Cardiac fibroblast (primary cell): ENCODE measurements around the gene ASB1.
A peak's percentile ranks its signal among the peaks of the same experiment; 100 is the strongest.

Source experiments
- DNase-seq, 2 donors: peaks; one replicate each; pipeline versions ENCODE4 v3.0.0 to v3.0.0-alpha.2; 2010; ENCODE audit warnings: low read depth in 2 of 2
- H3K4me3 ChIP-seq, 2 donors: replicated peaks in 1 of 2; 1 replicate in 1 of 2; 2 replicates in 1 of 2; pipeline ENCODE4 v1.5.1; 2011; ENCODE audit warnings: low read depth in 2 of 2, low read length in 2 of 2, mild to moderate bottlenecking in 2 of 2, moderate library complexity in 1 of 2
- CTCF ChIP-seq: IDR thresholded peaks from one replicate; pipeline ENCODE4 v1.5.1; 2011; ENCODE audit warnings: low read depth, mild to moderate bottlenecking, low read length, inconsistent platforms

The ASB1 gene

DNA sequence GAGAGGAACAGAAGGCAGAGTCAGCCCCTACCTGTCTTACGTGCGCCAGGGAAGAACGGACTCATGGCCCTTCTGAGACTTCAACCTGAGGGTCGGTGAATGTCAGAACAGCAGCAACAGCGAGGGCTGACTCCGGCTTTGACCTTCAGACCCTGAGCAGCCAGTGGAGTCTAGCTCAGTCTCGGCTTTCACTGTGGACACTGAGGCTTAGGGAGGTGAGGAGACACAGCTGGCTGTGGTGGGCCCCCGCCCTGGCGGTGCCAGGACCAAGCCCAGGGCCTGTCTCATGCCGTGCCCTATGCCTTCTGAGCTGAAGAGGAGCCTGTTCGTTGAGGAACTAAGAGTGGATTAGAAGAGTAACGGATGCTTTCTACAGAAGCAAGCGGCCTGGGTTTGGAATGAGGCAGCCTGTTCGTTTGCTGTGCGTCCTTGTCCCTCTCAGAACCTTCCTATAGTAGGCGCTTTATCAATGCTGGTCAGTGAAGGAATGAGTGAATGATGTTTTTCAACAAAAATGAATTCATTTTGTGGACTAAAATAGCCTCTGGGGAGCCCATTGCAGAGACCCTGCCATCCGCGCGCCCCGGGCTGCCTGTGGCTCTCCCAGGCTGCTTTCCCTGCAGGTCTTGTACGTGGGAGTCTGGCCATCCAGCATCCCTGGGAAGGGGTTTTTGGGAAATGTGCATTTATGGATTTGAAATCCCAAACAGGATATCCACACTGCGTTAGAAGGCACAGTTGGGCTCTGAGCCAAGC lies 38.9 kb downstream of the ASB1 start:
- no peak for DNase-seq
- no peak overlapping the region for H3K4me3 ChIP-seq
- TF ChIP-seq CTCF: no peak

DNA sequence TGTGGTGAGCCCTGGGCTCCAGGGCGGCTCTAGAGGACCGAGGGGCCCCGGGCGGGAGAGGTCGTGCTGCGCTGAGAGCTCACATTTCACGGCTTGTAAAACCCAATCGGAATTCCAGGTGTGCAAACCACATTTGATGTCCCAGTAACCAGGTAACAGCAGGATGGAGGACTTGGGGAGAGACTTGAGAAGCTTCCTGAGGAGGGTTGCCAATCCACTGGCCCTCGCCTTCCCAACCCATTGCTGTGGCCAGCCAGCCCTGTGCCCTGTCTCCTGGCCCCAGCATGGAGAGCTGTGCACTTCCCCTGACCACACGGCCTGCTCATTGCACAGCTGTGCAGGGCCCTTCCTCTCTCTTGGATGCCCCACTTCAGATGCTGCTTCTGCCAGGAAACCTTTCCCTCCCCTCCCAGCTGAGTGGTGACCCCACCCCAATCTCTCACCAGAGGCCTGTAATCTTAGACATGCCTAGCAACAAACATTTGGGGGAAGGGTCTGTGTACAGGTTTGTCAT lies 39.6 kb downstream of the ASB1 start:
- no peak for DNase-seq
- H3K4me3 ChIP-seq: no peak overlapping the region
- TF ChIP-seq CTCF: no peak

DNA sequence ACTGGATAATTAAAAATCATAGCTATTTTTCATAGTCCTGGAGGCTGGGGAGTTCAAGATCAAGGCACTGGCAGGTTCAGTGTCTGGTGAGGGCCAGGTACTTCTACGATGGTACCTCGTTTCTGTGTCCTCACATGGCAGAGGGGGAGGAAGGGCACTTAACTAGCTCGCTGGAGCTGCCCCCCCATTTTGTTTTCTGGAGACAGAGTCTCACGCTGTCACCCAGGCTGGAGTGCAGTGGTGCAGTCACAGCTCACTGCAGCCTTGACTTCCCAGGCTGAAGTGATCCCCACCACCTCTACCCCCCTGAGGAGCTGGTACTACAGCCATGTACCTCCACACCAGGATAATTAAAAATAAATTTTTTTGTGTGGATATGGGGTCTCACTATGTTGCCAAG lies 40.3 kb downstream of the ASB1 start:
- H3K4me3 ChIP-seq: no peak overlapping the region
- no peak for DNase-seq
- TF ChIP-seq CTCF: no peak

GRCh38 chr2:238467792-238468191 lies 41.1 kb downstream of the ASB1 start:
- peak; percentile 20 to 70 for DNase-seq
- H3K4me3 ChIP-seq: no peak overlapping the region
- TF ChIP-seq CTCF: no peak

DNA sequence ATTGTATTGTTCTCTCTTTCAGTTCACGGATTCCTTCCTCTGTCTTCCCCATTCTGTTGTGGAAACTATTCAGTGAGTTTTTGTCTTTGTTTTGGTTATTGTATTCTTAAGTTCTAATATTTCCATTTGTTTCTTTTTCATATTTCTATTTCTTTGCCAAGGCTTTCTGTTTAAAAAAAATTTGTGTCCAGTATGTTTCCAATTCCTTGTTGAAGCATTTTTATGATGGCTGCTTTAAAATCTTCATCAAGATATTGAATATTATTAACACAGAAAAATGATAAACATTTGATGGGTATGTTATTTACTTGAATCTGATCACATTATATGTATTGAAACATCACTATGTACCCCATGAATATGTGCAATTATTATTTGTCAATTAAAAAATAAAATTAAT lies 42.4 kb downstream of the ASB1 start:
- no peak for TF ChIP-seq CTCF
- DNase-seq: no peak
- H3K4me3 ChIP-seq: no peak overlapping the region

DNA sequence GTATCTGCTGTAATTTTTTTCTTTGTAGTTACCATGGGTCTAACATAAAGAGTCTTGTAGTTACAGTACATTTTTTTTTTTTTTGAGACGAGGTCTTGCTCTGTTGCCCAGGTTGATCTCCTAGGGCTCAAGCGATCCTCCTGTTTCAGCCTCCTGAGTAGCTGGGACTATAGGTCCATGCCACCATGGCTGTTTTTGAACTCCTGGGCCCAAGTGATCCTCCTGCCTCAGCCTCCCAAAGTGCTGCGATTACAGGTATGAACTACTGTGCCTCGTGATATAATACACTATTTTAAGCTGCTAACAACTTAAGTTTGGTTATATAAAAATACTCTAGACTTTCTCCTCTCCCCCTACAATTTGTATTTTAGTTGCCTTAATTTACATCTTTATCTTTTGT lies 46.3 kb downstream of the ASB1 start:
- H3K4me3 ChIP-seq: no peak overlapping the region
- TF ChIP-seq CTCF: no peak
- no peak for DNase-seq

DNA sequence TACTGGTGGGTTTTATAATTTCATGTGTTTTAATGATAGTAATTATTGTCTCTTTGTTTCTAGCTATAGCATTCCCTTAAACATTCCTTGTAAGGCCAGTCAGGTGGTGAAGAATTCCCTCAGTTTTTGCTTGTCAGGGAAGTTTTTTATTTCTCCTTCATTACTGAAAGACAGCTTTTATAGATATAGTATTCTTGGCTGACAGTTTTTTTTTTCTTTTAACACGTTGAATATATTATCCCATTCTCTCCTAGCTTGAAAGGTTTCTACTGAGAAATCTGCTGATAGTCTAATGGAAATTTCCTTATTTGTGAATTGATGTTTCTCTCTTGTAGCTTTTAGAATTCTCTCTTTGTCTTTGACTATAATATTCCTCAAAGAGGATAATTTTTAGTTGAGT lies 46.8 kb downstream of the ASB1 start:
- DNase-seq: no peak
- no peak overlapping the region for H3K4me3 ChIP-seq
- TF ChIP-seq CTCF: no peak
